ENCODE results near the gene RTP3. TPM values are rescaled to one million over a fixed set of nuclear protein-coding genes. Genes with fewer than 3 reads are reported as not detected.

The RTP3 gene
- total RNA-seq, 2 experiments from 2014 or later, result not detected

- Mint-ChIP-seq H3K27ac (no peak overlapping the region), H3K4me1 (peaks cover 19% of the 10 kb centered on the region), H3K27me3 (peaks cover 3% of the 10 kb centered on the region), H3K36me3 (ENCODE audit: low read depth) (no peaks in the 10 kb centered on the region), H3K9me3 (no peaks in the 10 kb centered on the region), H3K4me3 (no peak overlapping the region)
- no peak for DNase-seq
- POLR2A ChIA-PET, result no interaction called here
- CTCF ChIA-PET, result interaction anchor here (1.0 to 3.0 kb wide), 4 partner anchors 9 to 129 kb away, joined by 3 to 20 read pairs (median 4); no protein-coding TSS in a partner anchor
Measured at GRCh38 chr3:46500656-46501635, 3.2 kb downstream of the RTP3 start.

- H3K27ac Mint-ChIP-seq, result no peak overlapping the region
- H3K36me3 Mint-ChIP-seq (ENCODE audit: low read depth), result no peaks in the 10 kb centered on the region
- ChIA-PET CTCF (interaction anchor here (1.4 to 2.2 kb wide), 3 partner anchors 13 to 128 kb away, joined by 4 to 5 read pairs (median 4); no protein-coding TSS in a partner anchor), POLR2A (no interaction called here)
- DNase-seq, result no peak
- no peak overlapping the region for H3K4me3 Mint-ChIP-seq
- peaks cover 3% of the 10 kb centered on the region for H3K27me3 Mint-ChIP-seq
- H3K4me1 Mint-ChIP-seq, result peaks cover 19% of the 10 kb centered on the region
- H3K9me3 Mint-ChIP-seq, result no peaks in the 10 kb centered on the region
Measured at GRCh38 chr3:46501702-46502101, 3.9 kb downstream of the RTP3 start.

- no peaks in the 10 kb centered on the region for H3K9me3 Mint-ChIP-seq
- no peak for DNase-seq
- H3K4me1 Mint-ChIP-seq, result peaks cover 17% of the 10 kb centered on the region
- H3K4me3 Mint-ChIP-seq, result no peak overlapping the region
- CTCF ChIA-PET, result interaction anchor here (2.2 kb wide), 1 partner anchor 15 kb away, joined by 5 read pairs; no protein-coding TSS in a partner anchor
- POLR2A ChIA-PET, result interaction anchor here (0.6 kb wide), 1 partner anchor 35 kb away, joined by 3 read pairs; no protein-coding TSS in a partner anchor
- H3K36me3 Mint-ChIP-seq (ENCODE audit: low read depth), result no peaks in the 10 kb centered on the region
- no peak overlapping the region for H3K27ac Mint-ChIP-seq
- peaks cover 5% of the 10 kb centered on the region for H3K27me3 Mint-ChIP-seq
Measured at GRCh38 chr3:46503200-46503874, 5.6 kb downstream of the RTP3 start.

GRCh38 chr3:46504789-46505188 is 7.0 kb downstream of the RTP3 start:
- H3K4me1 Mint-ChIP-seq, result peaks cover 17% of the 10 kb centered on the region
- ChIA-PET CTCF (no interaction called here), POLR2A (no interaction called here)
- H3K9me3 Mint-ChIP-seq, result no peaks in the 10 kb centered on the region
- DNase-seq, result no peak
- H3K27ac Mint-ChIP-seq, result no peak overlapping the region
- peaks cover 5% of the 10 kb centered on the region for H3K27me3 Mint-ChIP-seq
- H3K36me3 Mint-ChIP-seq (ENCODE audit: low read depth), result no peaks in the 10 kb centered on the region
- no peak overlapping the region for H3K4me3 Mint-ChIP-seq

GRCh38 chr3:46505953-46506352 is 8.2 kb downstream of the RTP3 start:
- CTCF ChIA-PET, result interaction anchor here (1.2 kb wide), 1 partner anchor 52 kb away, joined by 5 read pairs; no protein-coding TSS in a partner anchor
- Mint-ChIP-seq H3K27ac (no peak overlapping the region), H3K36me3 (ENCODE audit: low read depth) (no peaks in the 10 kb centered on the region), H3K9me3 (no peaks in the 10 kb centered on the region), H3K4me3 (no peak overlapping the region), H3K27me3 (peaks cover 5% of the 10 kb centered on the region), H3K4me1 (peaks cover 16% of the 10 kb centered on the region)
- DNase-seq, result no peak
- POLR2A ChIA-PET, result no interaction called here

GRCh38 chr3:46506526-46506925 is 8.8 kb downstream of the RTP3 start:
- POLR2A ChIA-PET, result no interaction called here
- H3K27me3 Mint-ChIP-seq, result peaks cover 7% of the 10 kb centered on the region
- peaks cover 16% of the 10 kb centered on the region for H3K4me1 Mint-ChIP-seq
- CTCF ChIA-PET, result no interaction called here
- H3K9me3 Mint-ChIP-seq, result no peaks in the 10 kb centered on the region
- H3K36me3 Mint-ChIP-seq (ENCODE audit: low read depth), result no peaks in the 10 kb centered on the region
- no peak overlapping the region for H3K27ac Mint-ChIP-seq
- no peak overlapping the region for H3K4me3 Mint-ChIP-seq
- no peak for DNase-seq

GRCh38 chr3:46508850-46509591 is 11.2 kb downstream of the RTP3 start:
- Mint-ChIP-seq H3K4me1 (peaks cover 11% of the 10 kb centered on the region), H3K9me3 (no peaks in the 10 kb centered on the region), H3K4me3 (no peak overlapping the region), H3K36me3 (ENCODE audit: low read depth) (no peaks in the 10 kb centered on the region), H3K27me3 (peaks cover 9% of the 10 kb centered on the region), H3K27ac (no peak overlapping the region)
- POLR2A ChIA-PET, result interaction anchor here (1.8 kb wide), 1 partner anchor 30 kb away, joined by 6 read pairs; no protein-coding TSS in a partner anchor
- CTCF ChIA-PET, result interaction anchor here (2.5 kb wide), 1 partner anchor 20 kb away, joined by 10 read pairs; no protein-coding TSS in a partner anchor
- no peak for DNase-seq

- POLR2A ChIA-PET, result interaction anchor here (1.8 kb wide), 1 partner anchor 29 kb away, joined by 6 read pairs; no protein-coding TSS in a partner anchor
- DNase-seq, result no peak
- Mint-ChIP-seq H3K4me3 (no peak overlapping the region), H3K27ac (no peak overlapping the region), H3K9me3 (no peaks in the 10 kb centered on the region), H3K36me3 (ENCODE audit: low read depth) (no peaks in the 10 kb centered on the region), H3K4me1 (peaks cover 8% of the 10 kb centered on the region), H3K27me3 (peaks cover 9% of the 10 kb centered on the region)
- CTCF ChIA-PET, result interaction anchor here (0.6 to 2.5 kb wide), 2 partner anchors 21 to 60 kb away, joined by 3 to 10 read pairs; no protein-coding TSS in a partner anchor
Measured at GRCh38 chr3:46509661-46510187, 11.9 kb downstream of the RTP3 start.

- H3K36me3 Mint-ChIP-seq (ENCODE audit: low read depth), result no peaks in the 10 kb centered on the region
Measured at GRCh38 chr3:46512191-46512749, 14.5 kb downstream of the RTP3 start.

GRCh38 chr3:46516521-46516920 is 18.7 kb downstream of the RTP3 start:
- Mint-ChIP-seq H3K9me3 (no peaks in the 10 kb centered on the region), H3K36me3 (ENCODE audit: low read depth) (no peaks in the 10 kb centered on the region), H3K4me3 (no peak overlapping the region), H3K4me1 (peaks cover 6% of the 10 kb centered on the region), H3K27ac (no peak overlapping the region), H3K27me3 (peaks cover 7% of the 10 kb centered on the region)
- CTCF ChIA-PET, result interaction anchor here (1.3 to 1.6 kb wide), 2 partner anchors 22 to 27 kb away, joined by 4 read pairs; no protein-coding TSS in a partner anchor
- no peak for DNase-seq
- POLR2A ChIA-PET, result interaction anchor here (1.4 kb wide), 1 partner anchor 22 kb away, joined by 3 read pairs; no protein-coding TSS in a partner anchor

More at GRCh38 chr3:46512191-46512749, 14.5 kb downstream of the RTP3 start:
- Mint-ChIP-seq H3K9me3 (no peaks in the 10 kb centered on the region), H3K27ac (no peak overlapping the region), H3K27me3 (peaks cover 9% of the 10 kb centered on the region), H3K4me3 (no peak overlapping the region), H3K4me1 (peaks cover 6% of the 10 kb centered on the region)
- ChIA-PET CTCF (no interaction called here), POLR2A (no interaction called here)
- DNase-seq, result no peak

- H3K36me3 Mint-ChIP-seq (ENCODE audit: low read depth), result no peaks in the 10 kb centered on the region
- H3K9me3 Mint-ChIP-seq, result no peaks in the 10 kb centered on the region
- peaks cover 6% of the 10 kb centered on the region for H3K4me1 Mint-ChIP-seq
- peaks cover 7% of the 10 kb centered on the region for H3K27me3 Mint-ChIP-seq
- no peak for DNase-seq
- ChIA-PET CTCF (interaction anchor here (0.6 to 1.6 kb wide), 4 partner anchors 21 to 541 kb away, joined by 3 to 4 read pairs (median 4); no protein-coding TSS in a partner anchor), POLR2A (interaction anchor here (1.4 kb wide), 1 partner anchor 22 kb away, joined by 3 read pairs; no protein-coding TSS in a partner anchor)
- H3K4me3 Mint-ChIP-seq, result no peak overlapping the region
- H3K27ac Mint-ChIP-seq, result no peak overlapping the region
Measured at GRCh38 chr3:46517016-46517783, 19.4 kb downstream of the RTP3 start.
